Measurements from ENCODE around the gene CRTC2. TPM values are rescaled to one million over a fixed set of nuclear protein-coding genes. Genes with fewer than 3 reads are reported as not detected.

Gene CRTC2
- total RNA-seq, 1 donor from 2014 or later: 38.3 TPM

DNA sequence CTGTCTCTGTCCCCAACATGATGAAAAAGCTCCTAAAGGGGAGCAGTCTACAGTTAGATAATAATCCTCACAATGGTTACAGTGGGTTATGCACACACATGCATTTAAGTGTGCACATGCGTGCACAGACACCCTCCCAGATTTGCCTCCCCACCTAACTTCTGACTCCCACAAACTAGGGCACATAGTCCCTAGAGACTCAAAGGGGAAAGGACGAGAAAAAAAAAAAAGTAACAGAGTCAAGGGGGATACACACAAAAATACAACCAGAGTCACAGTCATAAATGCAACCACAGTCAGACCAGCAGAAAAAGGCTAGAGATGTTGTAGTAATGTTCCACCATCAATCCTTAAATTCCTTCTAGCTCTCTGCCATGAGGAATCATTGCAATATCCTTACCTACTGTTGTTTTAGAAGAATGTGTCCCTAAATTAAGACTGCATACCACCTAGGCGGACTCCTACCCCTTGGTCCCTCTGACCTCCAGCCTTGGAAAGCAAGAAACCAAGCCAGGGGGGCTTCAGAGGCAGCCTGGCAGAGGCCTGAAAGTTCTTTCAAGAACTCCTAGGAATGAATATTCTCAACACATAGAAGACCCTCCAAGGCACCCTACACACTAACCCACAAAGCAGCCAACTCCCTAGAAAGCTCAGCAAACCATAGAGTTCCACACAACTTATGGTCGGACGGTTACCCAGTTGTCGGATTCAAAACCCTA is 1.3 kb downstream of the CRTC2 start:
- Histone ChIP-seq H3K4me3 (ENCODE audit: insufficient read depth, low read depth, low read length) (peak overlapping the region; percentile 81), H3K4me1 (ENCODE audit: insufficient read depth, low read length) (peaks cover 21% of the 10 kb centered on the region), H3K9me3 (ENCODE audit: insufficient read depth, low read depth, low read length) (no peaks in the 10 kb centered on the region), H2AFZ (ENCODE audit: low read depth, low read length) (peak overlapping the region; percentile 76), H3K27ac (ENCODE audit: low read depth, low read length) (peak overlapping the region; percentile 10), H3K4me2 (ENCODE audit: low read length) (peak overlapping the region; percentile 97), H3K79me2 (ENCODE audit: insufficient read depth, low read length) (peaks cover 68% of the 10 kb centered on the region), H4K20me1 (ENCODE audit: insufficient read depth, low read length) (peaks cover 60% of the 10 kb centered on the region), H3K27me3 (ENCODE audit: insufficient read depth, low read length) (no peaks in the 10 kb centered on the region), H3K36me3 (ENCODE audit: insufficient read depth, low read length) (peaks cover 5% of the 10 kb centered on the region), H3K9ac (ENCODE audit: low read length) (peak overlapping the region; percentile 91)
- Mint-ChIP-seq H3K9me3 (ENCODE audit: unreplicated experiment) (no peaks in the 10 kb centered on the region), H3K27ac (ENCODE audit: unreplicated experiment) (peak overlapping the region; percentile 94), H3K4me1 (ENCODE audit: low read depth, unreplicated experiment) (peaks cover 31% of the 10 kb centered on the region), H3K36me3 (ENCODE audit: low read depth, unreplicated experiment) (peaks cover 12% of the 10 kb centered on the region), H3K4me3 (ENCODE audit: unreplicated experiment) (peak overlapping the region; percentile 99), H3K27me3 (ENCODE audit: low read depth, unreplicated experiment) (no peaks in the 10 kb centered on the region)
- no peak for TF ChIP-seq EZH2 (IDR thresholded peaks at IDR 0.05; ENCODE audit: insufficient read depth, low read length)
- FAIRE-seq: no peak
- no peak for DNase-seq (ENCODE audit: low read depth)

DNA sequence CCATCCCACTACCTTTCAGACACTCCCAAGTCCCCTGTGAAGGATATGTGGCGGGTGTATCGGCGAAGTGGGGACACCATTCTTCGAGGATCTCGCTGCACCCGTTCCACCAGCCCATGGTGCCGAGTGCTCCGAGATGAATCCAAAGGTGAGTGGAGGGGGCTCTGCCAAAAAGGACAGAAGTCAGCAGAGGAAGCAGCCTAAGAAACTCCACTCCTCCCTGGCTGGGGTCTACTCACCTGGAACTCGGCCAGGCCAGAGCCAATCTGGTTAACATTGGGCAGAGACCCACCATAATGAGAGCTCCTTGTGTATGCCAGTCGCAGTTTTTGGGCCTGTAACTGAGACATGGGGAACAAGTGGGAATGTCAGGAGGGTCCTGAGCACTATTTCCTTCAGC is 3.6 kb downstream of the CRTC2 start:
- Histone ChIP-seq H3K79me2 (ENCODE audit: insufficient read depth, low read length) (peaks cover 52% of the 10 kb centered on the region), H3K4me1 (ENCODE audit: insufficient read depth, low read length) (peaks cover 13% of the 10 kb centered on the region), H4K20me1 (ENCODE audit: insufficient read depth, low read length) (peaks cover 66% of the 10 kb centered on the region)

DNA sequence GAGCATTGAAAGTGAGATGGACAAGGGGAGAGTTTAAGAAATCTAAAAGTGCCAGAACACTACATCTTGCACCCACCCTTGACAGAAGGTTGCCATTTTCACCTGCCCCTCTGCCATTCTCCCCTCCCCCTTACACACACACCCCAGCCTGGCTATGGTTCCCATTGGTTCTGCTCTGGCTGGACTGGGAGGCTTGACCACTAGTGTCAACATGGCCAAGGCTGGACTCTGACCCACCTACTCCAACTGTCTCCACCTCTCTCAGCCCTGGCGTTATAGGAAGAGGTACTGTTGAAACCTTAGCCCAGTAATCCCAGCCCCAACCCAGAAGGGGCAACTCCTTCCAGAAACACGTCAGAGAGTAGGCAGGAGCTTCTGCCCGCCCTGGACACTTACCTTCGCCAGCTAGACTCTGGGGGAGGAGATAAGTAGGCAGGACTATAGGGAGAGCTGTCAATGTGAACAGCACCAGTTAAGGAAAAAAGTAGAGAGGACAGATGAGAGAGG is 4.5 kb downstream of the CRTC2 start:
- no peaks in the 10 kb centered on the region for H3K9me3 ChIP-seq (ENCODE audit: insufficient read depth, low read depth, low read length)
- peaks cover 13% of the 10 kb centered on the region for H3K36me3 ChIP-seq (ENCODE audit: insufficient read depth, low read length)
- Mint-ChIP-seq H3K36me3 (ENCODE audit: low read depth, unreplicated experiment) (peaks cover 16% of the 10 kb centered on the region), H3K4me1 (ENCODE audit: low read depth, unreplicated experiment) (peaks cover 19% of the 10 kb centered on the region), H3K9me3 (ENCODE audit: unreplicated experiment) (no peaks in the 10 kb centered on the region), H3K27ac (ENCODE audit: unreplicated experiment) (no peak overlapping the region), H3K4me3 (ENCODE audit: unreplicated experiment) (peak overlapping the region; percentile 3), H3K27me3 (ENCODE audit: low read depth, unreplicated experiment) (no peaks in the 10 kb centered on the region)
- TF ChIP-seq EZH2 (IDR thresholded peaks at IDR 0.05; ENCODE audit: insufficient read depth, low read length): no peak
- TF ChIP-seq, protein P1, sequence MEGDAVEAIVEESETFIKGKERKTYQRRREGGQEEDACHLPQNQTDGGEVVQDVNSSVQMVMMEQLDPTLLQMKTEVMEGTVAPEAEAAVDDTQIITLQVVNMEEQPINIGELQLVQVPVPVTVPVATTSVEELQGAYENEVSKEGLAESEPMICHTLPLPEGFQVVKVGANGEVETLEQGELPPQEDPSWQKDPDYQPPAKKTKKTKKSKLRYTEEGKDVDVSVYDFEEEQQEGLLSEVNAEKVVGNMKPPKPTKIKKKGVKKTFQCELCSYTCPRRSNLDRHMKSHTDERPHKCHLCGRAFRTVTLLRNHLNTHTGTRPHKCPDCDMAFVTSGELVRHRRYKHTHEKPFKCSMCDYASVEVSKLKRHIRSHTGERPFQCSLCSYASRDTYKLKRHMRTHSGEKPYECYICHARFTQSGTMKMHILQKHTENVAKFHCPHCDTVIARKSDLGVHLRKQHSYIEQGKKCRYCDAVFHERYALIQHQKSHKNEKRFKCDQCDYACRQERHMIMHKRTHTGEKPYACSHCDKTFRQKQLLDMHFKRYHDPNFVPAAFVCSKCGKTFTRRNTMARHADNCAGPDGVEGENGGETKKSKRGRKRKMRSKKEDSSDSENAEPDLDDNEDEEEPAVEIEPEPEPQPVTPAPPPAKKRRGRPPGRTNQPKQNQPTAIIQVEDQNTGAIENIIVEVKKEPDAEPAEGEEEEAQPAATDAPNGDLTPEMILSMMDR (IDR thresholded peaks at IDR 0.05; ENCODE audit: insufficient read depth, low read depth, low read length): no peak
- no peak overlapping the region for H3K4me3 ChIP-seq (ENCODE audit: insufficient read depth, low read depth, low read length)
- H3K27ac ChIP-seq (ENCODE audit: low read depth, low read length): no peak overlapping the region
- FAIRE-seq (no peak), DNase-seq (ENCODE audit: low read depth) (no peak)
- H3K4me2 ChIP-seq (ENCODE audit: low read length): no peak overlapping the region
- H3K79me2 ChIP-seq (ENCODE audit: insufficient read depth, low read length): peaks cover 52% of the 10 kb centered on the region
- H3K9ac ChIP-seq (ENCODE audit: low read length): no peak overlapping the region
- H4K20me1 ChIP-seq (ENCODE audit: insufficient read depth, low read length): peaks cover 66% of the 10 kb centered on the region
- no peak overlapping the region for H2AFZ ChIP-seq (ENCODE audit: low read depth, low read length)
- no peaks in the 10 kb centered on the region for H3K27me3 ChIP-seq (ENCODE audit: insufficient read depth, low read length)
- H3K4me1 ChIP-seq (ENCODE audit: insufficient read depth, low read length): peaks cover 12% of the 10 kb centered on the region

More for the DNA sequence above, 3.6 kb downstream of the CRTC2 start:
- Mint-ChIP-seq H3K4me1 (ENCODE audit: low read depth, unreplicated experiment) (peaks cover 23% of the 10 kb centered on the region), H3K27ac (ENCODE audit: unreplicated experiment) (no peak overlapping the region), H3K27me3 (ENCODE audit: low read depth, unreplicated experiment) (no peaks in the 10 kb centered on the region), H3K36me3 (ENCODE audit: low read depth, unreplicated experiment) (peaks cover 19% of the 10 kb centered on the region), H3K4me3 (ENCODE audit: unreplicated experiment) (no peak overlapping the region), H3K9me3 (ENCODE audit: unreplicated experiment) (no peaks in the 10 kb centered on the region)
- no peak overlapping the region for H2AFZ ChIP-seq (ENCODE audit: low read depth, low read length)
- no peak overlapping the region for H3K27ac ChIP-seq (ENCODE audit: low read depth, low read length)
- H3K9ac ChIP-seq (ENCODE audit: low read length): no peak overlapping the region
- no peak for FAIRE-seq
- no peak for DNase-seq (ENCODE audit: low read depth)
- H3K27me3 ChIP-seq (ENCODE audit: insufficient read depth, low read length): no peaks in the 10 kb centered on the region
- no peak for TF ChIP-seq EZH2 (IDR thresholded peaks at IDR 0.05; ENCODE audit: insufficient read depth, low read length)
- TF ChIP-seq, protein P1 (IDR thresholded peaks at IDR 0.05; ENCODE audit: insufficient read depth, low read depth, low read length): no peak
- no peak overlapping the region for H3K4me3 ChIP-seq (ENCODE audit: insufficient read depth, low read depth, low read length)
- H3K4me2 ChIP-seq (ENCODE audit: low read length): no peak overlapping the region
- H3K36me3 ChIP-seq (ENCODE audit: insufficient read depth, low read length): peaks cover 13% of the 10 kb centered on the region
- H3K9me3 ChIP-seq (ENCODE audit: insufficient read depth, low read depth, low read length): no peaks in the 10 kb centered on the region

Data from astrocyte (in vitro differentiated cells and primary cell).